Ascending aorta (tissue), 2 donors: ENCODE measurements around the gene UBE2Q2. TPM values are rescaled to one million over a fixed set of nuclear protein-coding genes. Genes with fewer than 3 reads are reported as not detected.
"Not testable (repeated sequence)": the region's sequence is repeated elsewhere in the genome, so short reads cannot be mapped to it uniquely, and the experiment has no call there.

Experiments used
- DNase-seq, 2 donors: peaks; one replicate each; pipeline ENCODE4 v3.0.0-alpha.2; 2019; ENCODE audit warnings: low spot score in 2 of 2
- H3K27ac ChIP-seq, 2 donors: fragments of 200-600 bp; sonication (generic); one replicate each; pipeline ENCODE4 v1.5.1; 2016 to 2017; ENCODE audit warnings: mild to moderate bottlenecking in 1 of 2
- H3K27me3 ChIP-seq: fragments of 200-600 bp; sonication (generic); one replicate; pipeline ENCODE4 v1.5.1; 2017
- H3K36me3 ChIP-seq, 2 donors: fragments of 200-600 bp; sonication (generic); one replicate each; pipeline ENCODE4 v1.5.1; 2016
- H3K4me1 ChIP-seq, 2 donors: fragments of 200-600 bp; sonication (generic); one replicate each; pipeline ENCODE4 v1.5.1; 2016 to 2017; ENCODE audit warnings: mild to moderate bottlenecking in 1 of 2
- H3K4me3 ChIP-seq, 2 donors: fragments of 200-600 bp; sonication (generic); one replicate each; pipeline ENCODE4 v1.5.1; 2016 to 2017; ENCODE audit warnings: mild to moderate bottlenecking in 1 of 2
- H3K9me3 ChIP-seq, 2 donors: fragments of 200-600 bp; sonication (generic); one replicate each; pipeline ENCODE4 v1.5.1; 2016
- intact Hi-C: fragments of 100-400 bp; cut with DNase I; formaldehyde crosslinking; loops from one replicate; pipeline ENCODE4 v1.15.1; 2023
- total RNA-seq: library from RNA; depleted of rRNA; stranded (reverse); fragments of >200 nt; gene quantifications from one replicate; pipeline ENCODE4 v1.1.0, GENCODE V29; 2016
- TF ChIP-seq, protein P1 (sequence below), 3 experiments: fragments of 200-600 bp in 2 of 3; fragments of 450-650 bp in 1 of 3; sonication (generic) in 2 of 3; IDR thresholded peaks; one replicate each; pipeline ENCODE4 v1.5.1; 2016 to 2019; ENCODE audit warnings: antibody characterized with exemption in 3 of 3, mild to moderate bottlenecking in 1 of 3, moderate library complexity in 1 of 3

Gene UBE2Q2
- total RNA-seq, 1 donor from 2014 or later: 40.3 TPM

- Histone ChIP-seq H3K4me3 (no peak overlapping the region), H3K36me3 (peaks cover 2 to 29% of the 10 kb centered on the region in 2 donors), H3K27ac (no peak overlapping the region), H3K27me3 (no peaks in the 10 kb centered on the region), H3K4me1 (peaks cover 0 to 3% of the 10 kb centered on the region in 2 donors), H3K9me3 (no peaks in the 10 kb centered on the region)
- intact Hi-C loops: no loop called here
- no peak for DNase-seq
- TF ChIP-seq, protein P1, sequence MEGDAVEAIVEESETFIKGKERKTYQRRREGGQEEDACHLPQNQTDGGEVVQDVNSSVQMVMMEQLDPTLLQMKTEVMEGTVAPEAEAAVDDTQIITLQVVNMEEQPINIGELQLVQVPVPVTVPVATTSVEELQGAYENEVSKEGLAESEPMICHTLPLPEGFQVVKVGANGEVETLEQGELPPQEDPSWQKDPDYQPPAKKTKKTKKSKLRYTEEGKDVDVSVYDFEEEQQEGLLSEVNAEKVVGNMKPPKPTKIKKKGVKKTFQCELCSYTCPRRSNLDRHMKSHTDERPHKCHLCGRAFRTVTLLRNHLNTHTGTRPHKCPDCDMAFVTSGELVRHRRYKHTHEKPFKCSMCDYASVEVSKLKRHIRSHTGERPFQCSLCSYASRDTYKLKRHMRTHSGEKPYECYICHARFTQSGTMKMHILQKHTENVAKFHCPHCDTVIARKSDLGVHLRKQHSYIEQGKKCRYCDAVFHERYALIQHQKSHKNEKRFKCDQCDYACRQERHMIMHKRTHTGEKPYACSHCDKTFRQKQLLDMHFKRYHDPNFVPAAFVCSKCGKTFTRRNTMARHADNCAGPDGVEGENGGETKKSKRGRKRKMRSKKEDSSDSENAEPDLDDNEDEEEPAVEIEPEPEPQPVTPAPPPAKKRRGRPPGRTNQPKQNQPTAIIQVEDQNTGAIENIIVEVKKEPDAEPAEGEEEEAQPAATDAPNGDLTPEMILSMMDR (IDR thresholded peaks at IDR 0.05): no peak
Measured at GRCh38 chr15:75867449-75867848, 24.2 kb downstream of the UBE2Q2 start.

DNA sequence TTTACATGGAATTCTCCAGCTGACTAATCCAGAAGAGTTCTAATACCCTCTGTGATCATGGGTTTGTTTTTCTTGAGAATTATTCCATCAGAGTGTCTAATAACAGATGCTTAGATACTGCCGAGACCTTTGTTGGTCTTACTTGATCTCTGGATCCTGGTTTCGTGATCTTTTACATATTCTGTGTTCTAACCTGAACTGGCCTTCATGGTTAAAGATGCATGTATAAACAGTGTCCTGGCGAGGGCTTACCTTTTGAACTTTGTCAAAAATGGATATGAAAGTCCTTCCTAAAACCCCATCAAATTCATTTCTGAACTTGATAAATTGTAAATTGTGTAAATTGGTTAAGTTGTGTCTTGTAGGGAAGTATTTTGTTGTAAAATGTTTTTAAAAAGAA is 24.8 kb downstream of the UBE2Q2 start:
- H3K4me3 ChIP-seq: no peak overlapping the region
- H3K27ac ChIP-seq: no peak overlapping the region
- no peaks in the 10 kb centered on the region for H3K27me3 ChIP-seq
- peaks cover 2 to 32% of the 10 kb centered on the region in 2 donors for H3K36me3 ChIP-seq
- H3K4me1 ChIP-seq: peaks cover 0 to 3% of the 10 kb centered on the region in 2 donors
- TF ChIP-seq, protein P1 (IDR thresholded peaks at IDR 0.05): no peak
- DNase-seq: no peak
- no peaks in the 10 kb centered on the region for H3K9me3 ChIP-seq
- intact Hi-C loops: no loop called here

DNA sequence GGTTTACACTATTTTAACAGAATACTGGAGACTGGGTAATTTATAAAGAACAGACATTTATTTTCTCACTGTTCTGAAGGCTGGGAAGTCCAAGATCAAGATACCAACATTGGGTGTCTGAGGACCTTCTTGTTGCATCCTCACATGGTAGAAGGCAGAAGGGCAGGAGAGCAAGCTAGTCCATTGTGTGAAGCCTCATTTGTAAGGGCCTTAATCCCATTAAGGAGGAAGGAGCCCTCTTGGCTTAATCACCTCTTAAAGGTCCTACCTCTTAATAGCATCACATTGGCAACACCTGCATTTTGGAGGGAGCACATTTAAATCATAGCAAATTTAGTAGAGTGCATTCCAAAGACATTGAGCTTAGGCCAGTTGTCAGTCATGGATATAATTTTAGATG is 26.2 kb downstream of the UBE2Q2 start:
- TF ChIP-seq, protein P1 (IDR thresholded peaks at IDR 0.05): no peak
- intact Hi-C loops: no loop called here

DNA sequence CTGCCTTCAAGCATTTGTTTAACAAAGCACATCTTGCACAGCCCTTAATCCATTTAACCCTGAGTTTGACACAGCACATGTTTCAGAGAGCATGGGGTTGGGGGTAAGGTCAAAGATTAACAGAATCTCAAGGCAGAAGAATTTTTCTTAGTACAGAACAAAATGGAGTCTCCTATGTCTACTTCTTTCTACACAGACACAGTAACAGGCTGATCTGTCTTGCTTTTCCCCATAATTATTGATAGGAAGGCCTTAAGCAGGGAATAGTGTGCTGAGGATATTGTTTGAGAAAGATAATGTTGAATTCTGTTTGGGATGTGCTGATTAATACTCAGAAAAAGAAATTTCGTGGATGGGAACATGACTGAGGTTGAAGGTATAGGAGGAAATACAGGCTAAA is 28.3 kb downstream of the UBE2Q2 start:
- H3K4me1 ChIP-seq, H3K4me3 ChIP-seq, H3K27me3 ChIP-seq, DNase-seq, intact Hi-C loops, H3K27ac ChIP-seq, H3K9me3 ChIP-seq: not testable (repeated sequence)
- peaks cover 10 to 47% of the 10 kb centered on the region in 2 donors for H3K36me3 ChIP-seq

More for the DNA sequence above, 26.2 kb downstream of the UBE2Q2 start:
- DNase-seq: no peak
- Histone ChIP-seq H3K4me3 (no peak overlapping the region), H3K27ac (no peak overlapping the region), H3K4me1 (peaks cover 0 to 3% of the 10 kb centered on the region in 2 donors), H3K36me3 (peaks cover 10 to 38% of the 10 kb centered on the region in 2 donors), H3K27me3 (no peaks in the 10 kb centered on the region), H3K9me3 (no peaks in the 10 kb centered on the region)

GRCh38 chr15:75872403-75872990 is 29.2 kb downstream of the UBE2Q2 start:
- DNase-seq: no peak
- intact Hi-C loops: no loop called here

GRCh38 chr15:75884041-75884440 is 40.8 kb downstream of the UBE2Q2 start:
- no peak overlapping the region for H3K27ac ChIP-seq
- peaks cover 7 to 26% of the 10 kb centered on the region in 2 donors for H3K36me3 ChIP-seq
- intact Hi-C loops: no loop called here
- no peak for DNase-seq
- no peaks in the 10 kb centered on the region for H3K4me1 ChIP-seq
- H3K9me3 ChIP-seq: no peaks in the 10 kb centered on the region
- H3K27me3 ChIP-seq: no peaks in the 10 kb centered on the region
- TF ChIP-seq, protein P1 (IDR thresholded peaks at IDR 0.05): no peak
- H3K4me3 ChIP-seq: no peak overlapping the region

More at GRCh38 chr15:75872403-75872990, 29.2 kb downstream of the UBE2Q2 start:
- TF ChIP-seq, protein P1 (IDR thresholded peaks at IDR 0.05): no peak
- H3K36me3 ChIP-seq: peaks cover 10 to 48% of the 10 kb centered on the region in 2 donors
- H3K9me3 ChIP-seq: no peaks in the 10 kb centered on the region
- no peak overlapping the region for H3K4me3 ChIP-seq
- no peaks in the 10 kb centered on the region for H3K27me3 ChIP-seq
- no peak overlapping the region for H3K27ac ChIP-seq
- H3K4me1 ChIP-seq: no peaks in the 10 kb centered on the region
